RCC 7860 (cell line): ENCODE data around the gene WEE2.

ENCODE experiments used
- DNase-seq: peaks from one replicate; pipeline ENCODE4 v3.0.0-alpha.2; 2015; ENCODE audit warnings: low spot score
- FAIRE-seq: peaks from 2 replicates; lab custom pipeline; 2012; peaks lifted over from hg19 to GRCh38; lab: Jason Lieb, UNC

Gene WEE2

GRCh38 chr7:141708351-141708750 is at the start of gene WEE2:
Gene WEE2 (plus strand): TSS chr7:141708353. CDS start chr7:141708759, 406 bp downstream.
- no peak for DNase-seq
- no peak for FAIRE-seq

- no peak for FAIRE-seq
- DNase-seq = no peak
These were observed 48.7 kb upstream of the WEE2 start for GRCh38 chr7:141659501-141659900.

GRCh38 chr7:141660259-141660658 is 47.9 kb upstream of the WEE2 start:
- FAIRE-seq = no peak

GRCh38 chr7:141663081-141663849 is 44.9 kb upstream of the WEE2 start:
- FAIRE-seq = no peak
- DNase-seq = no peak

More at GRCh38 chr7:141660259-141660658, 47.9 kb upstream of the WEE2 start:
- no peak for DNase-seq

GRCh38 chr7:141664450-141664849 is 43.7 kb upstream of the WEE2 start:
- no peak for DNase-seq
- FAIRE-seq = no peak

- FAIRE-seq = no peak
- no peak for DNase-seq
These were observed 42.7 kb upstream of the WEE2 start for GRCh38 chr7:141665208-141666035.

GRCh38 chr7:141666071-141666470 is 42.1 kb upstream of the WEE2 start:
- DNase-seq (no peak), FAIRE-seq (no peak)

- no peak for FAIRE-seq
- DNase-seq = no peak
These were observed 39.3 kb upstream of the WEE2 start for GRCh38 chr7:141668853-141669252.

- DNase-seq = no peak
- FAIRE-seq = no peak
These were observed 36.3 kb upstream of the WEE2 start for GRCh38 chr7:141671705-141672496.

- FAIRE-seq (no peak), DNase-seq (no peak)
These were observed 34.8 kb upstream of the WEE2 start for GRCh38 chr7:141673346-141673745.

- FAIRE-seq = peak; percentile 17
- DNase-seq = peak; percentile 77
These were observed 33.9 kb upstream of the WEE2 start for GRCh38 chr7:141674171-141674671.

GRCh38 chr7:141674702-141675101 is 33.5 kb upstream of the WEE2 start:
- no peak for DNase-seq
- FAIRE-seq = no peak

GRCh38 chr7:141675436-141676215 is 32.5 kb upstream of the WEE2 start:
- DNase-seq (no peak), FAIRE-seq (peak; percentile 7)

GRCh38 chr7:141676618-141677017 is 31.5 kb upstream of the WEE2 start:
- DNase-seq (peak; percentile 45), FAIRE-seq (peak; percentile 43)

- no peak for FAIRE-seq
- DNase-seq = no peak
These were observed 29.1 kb upstream of the WEE2 start for GRCh38 chr7:141679014-141679413.

- DNase-seq (no peak), FAIRE-seq (no peak)
These were observed 22.7 kb upstream of the WEE2 start for GRCh38 chr7:141685285-141686023.

- FAIRE-seq (no peak), DNase-seq (no peak)
These were observed 22.1 kb upstream of the WEE2 start for GRCh38 chr7:141686074-141686473.

- DNase-seq (no peak), FAIRE-seq (no peak)
These were observed 21.5 kb upstream of the WEE2 start for GRCh38 chr7:141686670-141687069.

- no peak for FAIRE-seq
- DNase-seq = no peak
These were observed 20.1 kb upstream of the WEE2 start for GRCh38 chr7:141688043-141688442.
